NCI-H1417 (cell line): ENCODE results near the gene MKRN1.
"Not testable (repeated sequence)": the region's sequence is repeated elsewhere in the genome, so short reads cannot be mapped to it uniquely, and the experiment has no call there.

ENCODE experiments used
- DNase-seq, 3 experiments: peaks; one replicate each; lab custom pipeline; 2025; lab: John Stamatoyannopoulos, UW

The MKRN1 gene

DNA sequence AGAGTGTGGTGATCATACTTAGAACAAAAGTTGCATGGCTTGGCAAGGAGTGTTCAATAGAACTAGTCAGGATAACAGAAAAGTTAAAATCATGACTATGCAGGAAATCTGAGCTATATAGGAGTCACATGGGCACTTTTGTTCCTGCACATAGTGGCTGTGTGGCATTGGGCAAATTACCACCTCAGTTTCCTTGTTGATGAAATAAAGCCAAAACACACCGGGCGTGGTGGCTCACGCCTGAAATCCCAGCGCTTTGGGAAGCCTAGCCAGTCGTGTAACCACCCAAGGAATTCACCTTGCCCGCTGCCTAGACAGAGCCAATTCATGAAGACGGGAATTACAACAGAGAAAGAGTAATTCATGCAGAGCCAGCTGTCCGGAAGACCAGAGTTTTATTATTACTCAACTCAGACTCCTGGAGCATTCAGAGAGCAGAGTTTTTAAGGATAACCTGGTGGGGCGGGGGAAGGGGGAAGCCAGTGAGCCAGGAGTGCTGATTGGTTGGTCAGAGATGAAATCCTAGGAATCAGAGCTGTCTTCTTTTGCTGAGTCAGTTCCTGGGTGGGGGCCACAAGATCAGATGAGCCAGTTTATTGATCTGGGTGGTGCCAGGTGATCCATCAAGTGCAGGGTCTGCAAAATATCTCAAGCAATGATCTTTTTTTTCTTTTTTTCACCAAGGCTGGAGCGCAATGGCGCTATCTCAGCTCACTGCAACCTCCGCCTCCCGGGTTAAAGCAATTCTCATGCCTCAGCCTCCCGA, 6.4 kb upstream of the MKRN1 start:
- no peak for DNase-seq

DNA sequence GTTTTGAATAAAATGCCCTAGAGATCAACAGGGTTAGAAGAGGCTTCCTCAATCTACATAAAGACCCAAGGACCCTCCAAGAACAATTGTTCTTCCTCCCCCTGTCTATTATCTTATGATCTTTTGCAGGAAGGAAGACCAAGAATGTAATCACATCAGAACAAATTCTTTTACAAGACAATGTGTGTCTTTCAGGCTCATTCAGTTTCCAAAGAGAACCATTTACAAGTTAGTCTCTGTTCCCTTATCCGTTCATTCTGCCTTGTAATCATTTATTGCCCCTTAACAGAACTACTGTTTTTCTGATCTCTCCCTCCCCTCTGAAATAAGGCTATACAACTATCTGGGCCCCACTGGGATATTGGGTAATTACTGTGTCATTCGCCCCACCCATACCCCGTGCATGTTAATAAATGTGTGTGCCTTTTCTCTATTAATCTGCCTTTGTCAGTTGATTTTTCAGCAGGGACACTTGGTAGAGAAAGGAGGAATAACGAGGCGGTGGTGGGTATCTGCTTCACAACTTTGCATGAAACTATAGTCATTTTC, 5.7 kb upstream of the MKRN1 start:
- no peak for DNase-seq

DNA sequence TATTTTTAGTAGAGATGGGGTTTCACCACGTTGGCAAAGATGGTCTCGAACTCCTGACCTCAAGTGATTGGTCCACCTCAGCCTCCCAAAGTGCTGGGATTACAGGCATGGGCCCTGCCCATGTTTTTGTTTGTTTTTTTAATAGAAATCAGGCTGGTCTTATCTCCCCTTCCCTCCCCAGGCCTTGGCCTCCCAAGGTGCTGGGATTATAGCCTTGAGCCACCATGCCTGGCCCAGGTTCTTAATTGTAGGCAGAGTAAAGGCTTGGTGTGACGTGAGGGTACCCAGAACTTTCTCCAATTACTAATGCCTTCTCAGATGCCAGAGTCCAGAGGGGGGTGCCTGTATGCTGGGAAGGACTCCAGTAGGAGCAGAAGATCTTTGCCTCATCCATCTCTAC, 5.2 kb upstream of the MKRN1 start:
- DNase-seq = no peak

DNA sequence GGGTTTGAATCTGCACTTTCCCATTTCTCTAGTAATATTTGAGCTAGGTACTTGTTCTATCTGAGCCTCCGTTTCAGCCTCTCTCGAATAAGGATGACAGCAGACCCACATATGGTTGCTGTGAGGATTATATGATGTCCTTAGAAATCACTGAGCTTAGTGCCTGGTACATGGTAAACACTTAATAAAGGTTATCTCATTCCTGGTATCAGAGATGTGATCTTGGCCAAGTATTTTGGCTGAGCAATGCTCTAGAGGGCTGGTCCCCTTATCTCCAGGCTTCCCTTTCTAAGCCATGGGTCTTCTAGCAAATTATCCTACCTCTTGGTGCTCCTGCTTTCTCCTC, 407 bp upstream of the MKRN1 start:
- DNase-seq = no peak

DNA sequence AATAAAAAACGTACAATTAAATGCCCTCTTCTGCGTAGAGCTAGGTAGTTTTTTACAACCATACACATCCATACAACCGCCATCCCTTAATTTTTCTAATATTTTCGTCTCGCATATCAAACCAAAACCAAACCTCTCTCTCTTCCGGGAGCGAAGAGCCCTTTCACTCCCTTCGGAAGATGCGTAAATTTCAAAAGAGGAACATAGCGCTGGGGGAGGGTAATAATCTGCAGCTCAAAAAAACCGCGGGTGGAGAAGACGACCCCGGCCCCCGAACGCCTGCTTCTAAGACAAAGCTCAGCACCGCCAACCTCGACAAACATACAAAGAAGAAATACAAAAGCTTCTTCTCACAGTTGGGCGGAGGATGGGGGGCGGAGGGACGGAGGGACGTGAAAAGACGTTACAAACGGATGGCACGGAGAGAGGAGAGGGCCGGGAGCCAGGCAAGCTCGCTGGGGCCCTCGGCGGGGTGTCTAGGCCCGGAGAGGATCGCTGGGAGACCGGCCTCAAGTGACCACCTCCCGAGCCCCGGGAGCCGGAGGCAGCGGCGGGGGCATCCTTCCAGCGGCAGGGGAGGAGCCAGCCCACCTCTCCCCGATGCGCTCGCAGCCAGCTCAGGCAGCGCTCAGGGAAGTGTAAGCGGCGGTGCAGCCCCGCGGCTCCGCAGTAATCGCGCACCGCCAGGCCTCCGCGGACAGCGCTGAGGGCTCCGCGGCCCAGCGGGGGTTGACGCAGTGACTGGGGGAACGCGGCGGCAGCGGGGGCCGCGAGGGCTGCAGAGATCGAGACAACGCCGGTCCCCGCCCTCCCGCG, 851 bp downstream of the MKRN1 start:
- peak; percentile 63 to 91 (median 85) for DNase-seq

DNA sequence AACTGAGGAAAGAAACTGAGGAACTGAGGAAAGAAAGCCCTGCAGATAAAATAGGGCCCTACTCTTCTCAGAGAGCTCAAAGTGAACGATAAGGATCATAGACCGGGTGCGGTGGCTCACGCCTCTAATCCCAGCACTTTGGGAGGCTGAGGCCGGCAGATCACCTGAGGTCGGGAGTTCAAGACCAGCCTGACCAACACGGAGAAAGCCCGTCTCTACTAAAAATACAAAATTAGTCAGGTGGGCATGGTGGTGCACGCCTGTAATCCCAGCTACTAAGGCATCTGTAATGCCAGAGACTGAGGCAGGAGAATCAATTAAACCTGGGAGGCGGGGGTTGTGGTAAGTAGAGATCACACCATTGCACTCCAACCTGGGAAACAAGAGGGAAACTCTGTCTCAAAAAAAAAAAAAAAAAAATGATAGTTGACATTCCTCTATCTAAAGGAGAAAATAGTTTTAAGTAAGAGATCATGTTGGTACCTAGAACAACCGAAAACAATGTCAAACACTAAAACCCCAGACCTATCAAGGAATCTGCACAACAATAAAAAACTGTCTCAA, 2.5 kb downstream of the MKRN1 start:
- DNase-seq = no peak

DNA sequence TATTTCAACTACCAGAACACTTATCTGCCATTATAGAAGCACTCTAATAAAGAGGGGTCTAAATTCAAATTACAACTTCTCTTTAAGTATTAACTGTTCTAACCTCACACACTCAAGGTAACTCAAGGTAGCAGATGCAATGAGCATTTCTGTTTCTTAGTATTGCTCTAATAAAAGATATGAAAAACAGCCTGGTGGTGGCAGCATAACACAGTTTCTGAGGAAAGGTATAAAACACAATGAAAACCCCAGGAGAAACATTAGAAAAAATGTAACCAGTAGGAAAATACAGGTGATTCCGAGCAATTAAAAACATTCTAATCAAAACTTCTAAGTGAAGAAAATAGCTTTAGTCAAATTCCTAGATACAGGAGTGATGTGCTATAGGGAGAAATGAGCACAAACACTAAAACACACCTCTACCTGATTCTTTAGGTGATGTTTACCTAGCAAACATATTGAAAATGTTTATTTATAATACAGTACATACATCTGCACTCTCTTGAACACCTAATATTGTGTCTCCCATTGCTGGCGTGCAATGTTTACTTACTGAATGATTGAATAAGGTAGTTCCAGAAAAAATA, 3.5 kb downstream of the MKRN1 start:
- DNase-seq = peak; percentile 63 to 87 (median 69)

DNA sequence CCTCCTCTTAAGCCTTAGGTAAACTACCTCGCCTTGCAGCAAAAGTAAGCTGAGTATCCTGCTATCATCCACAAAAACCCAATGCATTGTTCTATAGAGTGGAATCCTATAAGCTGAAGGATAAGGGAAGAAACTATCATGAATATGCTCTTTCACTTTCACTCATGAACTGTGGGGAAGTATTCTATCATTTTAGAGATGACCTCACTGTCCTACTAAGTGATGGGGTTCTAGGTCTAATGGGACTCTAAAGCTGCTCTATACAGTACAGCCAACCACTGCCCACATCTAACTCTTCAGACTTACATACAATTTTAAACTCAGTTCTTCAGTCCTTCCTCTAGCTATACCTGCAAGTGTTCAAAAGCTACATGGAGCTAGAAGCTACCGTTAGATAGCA, 16.2 kb downstream of the MKRN1 start:
- DNase-seq = no peak

DNA sequence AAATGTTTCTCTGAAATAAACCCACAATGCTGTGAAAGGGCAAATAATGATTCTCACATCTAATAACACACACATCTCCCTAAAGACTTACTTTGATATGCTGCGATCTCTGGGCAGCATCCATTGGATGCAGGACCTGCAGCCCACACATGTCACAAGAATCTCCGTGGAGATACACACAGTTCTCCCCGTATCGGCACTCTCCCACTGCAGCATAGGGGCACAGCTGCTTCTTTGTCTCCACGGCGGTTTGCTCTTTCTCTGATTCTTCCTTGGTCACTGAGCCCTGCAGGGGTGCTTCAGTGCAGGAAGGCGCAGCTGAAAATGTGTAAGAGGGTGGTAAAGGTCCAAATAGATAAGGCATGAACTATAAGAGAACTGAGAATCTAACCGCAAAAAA, 20.4 kb downstream of the MKRN1 start:
- no peak for DNase-seq

DNA sequence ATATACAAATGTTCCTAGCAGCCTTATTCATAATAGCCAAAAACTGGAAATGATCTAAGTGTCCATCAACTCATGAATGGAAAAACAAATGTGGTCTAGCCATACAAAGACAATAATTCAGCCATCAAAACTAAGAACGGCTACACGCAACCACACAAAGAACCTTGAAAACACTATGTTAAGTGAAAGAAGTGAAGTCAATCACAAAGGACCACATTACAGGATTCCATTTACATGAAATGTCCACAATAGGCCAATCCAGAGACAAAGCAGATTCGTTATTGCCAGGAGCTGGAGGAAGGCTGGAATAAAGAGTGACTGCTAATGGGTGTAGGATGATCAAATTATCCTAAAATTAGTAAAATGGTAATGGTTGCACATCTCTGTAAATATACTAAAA, 21.1 kb downstream of the MKRN1 start:
- DNase-seq = no peak

DNA sequence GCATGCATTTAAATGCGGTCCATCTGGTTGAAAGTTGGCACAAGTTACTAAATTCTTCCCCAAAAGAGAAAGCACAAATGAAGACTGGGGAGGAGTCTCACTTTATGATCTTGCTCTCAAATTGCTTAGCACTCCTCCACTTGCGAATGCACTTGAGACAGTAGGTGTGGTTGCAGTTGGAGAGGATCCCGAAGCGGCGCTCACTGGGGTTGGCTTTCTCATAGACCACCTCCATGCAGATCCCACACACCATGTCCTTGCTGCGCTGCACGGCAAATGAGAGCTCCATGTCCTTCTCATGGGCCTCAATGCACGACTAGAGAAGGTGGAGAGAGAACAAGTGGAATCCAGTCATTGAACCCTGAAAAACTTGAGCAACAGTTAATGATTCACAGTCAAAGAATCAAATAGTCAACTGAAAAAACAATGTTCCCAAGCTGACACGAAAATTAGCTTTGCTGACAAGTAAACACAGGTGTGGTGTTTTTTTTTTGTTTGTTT, 22.7 kb downstream of the MKRN1 start:
- DNase-seq = no peak

DNA sequence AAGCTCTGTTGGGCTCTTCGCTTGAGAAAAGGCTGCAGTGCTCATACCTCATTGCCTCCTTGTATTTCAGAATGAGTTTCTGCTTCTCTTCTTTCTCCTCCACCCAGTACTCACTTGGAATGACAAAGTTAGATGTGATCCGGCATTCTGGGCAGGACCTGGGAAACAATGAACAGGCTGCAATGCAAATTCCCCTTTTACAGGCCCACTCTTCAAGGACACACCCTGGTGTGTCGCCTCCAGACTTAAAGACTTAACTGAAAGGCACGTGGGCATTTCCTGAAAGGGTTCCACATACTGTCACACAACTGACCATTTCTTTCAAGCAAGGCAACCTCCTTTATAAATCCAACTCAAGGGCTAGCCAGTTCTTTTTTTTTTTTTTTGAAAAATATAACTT, 23.6 kb downstream of the MKRN1 start:
- DNase-seq = no peak

DNA sequence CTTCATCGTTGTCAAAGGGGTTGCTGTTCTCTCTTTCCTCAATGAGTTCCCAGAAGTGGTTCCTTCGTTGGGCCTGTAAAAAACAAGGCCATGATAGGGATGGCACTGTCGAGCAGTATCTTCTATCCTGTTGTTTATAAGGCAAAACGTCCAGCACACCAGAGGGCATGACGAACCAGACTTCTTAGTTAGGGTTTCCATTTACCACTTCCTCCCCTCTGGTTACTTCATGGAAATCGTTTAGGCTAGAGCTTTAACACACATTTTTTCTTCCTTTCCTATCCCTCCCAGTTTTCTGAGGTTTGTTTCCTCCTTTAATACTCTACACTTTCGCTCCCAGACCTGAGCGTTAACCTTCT, 24.7 kb downstream of the MKRN1 start:
- DNase-seq = no peak

DNA sequence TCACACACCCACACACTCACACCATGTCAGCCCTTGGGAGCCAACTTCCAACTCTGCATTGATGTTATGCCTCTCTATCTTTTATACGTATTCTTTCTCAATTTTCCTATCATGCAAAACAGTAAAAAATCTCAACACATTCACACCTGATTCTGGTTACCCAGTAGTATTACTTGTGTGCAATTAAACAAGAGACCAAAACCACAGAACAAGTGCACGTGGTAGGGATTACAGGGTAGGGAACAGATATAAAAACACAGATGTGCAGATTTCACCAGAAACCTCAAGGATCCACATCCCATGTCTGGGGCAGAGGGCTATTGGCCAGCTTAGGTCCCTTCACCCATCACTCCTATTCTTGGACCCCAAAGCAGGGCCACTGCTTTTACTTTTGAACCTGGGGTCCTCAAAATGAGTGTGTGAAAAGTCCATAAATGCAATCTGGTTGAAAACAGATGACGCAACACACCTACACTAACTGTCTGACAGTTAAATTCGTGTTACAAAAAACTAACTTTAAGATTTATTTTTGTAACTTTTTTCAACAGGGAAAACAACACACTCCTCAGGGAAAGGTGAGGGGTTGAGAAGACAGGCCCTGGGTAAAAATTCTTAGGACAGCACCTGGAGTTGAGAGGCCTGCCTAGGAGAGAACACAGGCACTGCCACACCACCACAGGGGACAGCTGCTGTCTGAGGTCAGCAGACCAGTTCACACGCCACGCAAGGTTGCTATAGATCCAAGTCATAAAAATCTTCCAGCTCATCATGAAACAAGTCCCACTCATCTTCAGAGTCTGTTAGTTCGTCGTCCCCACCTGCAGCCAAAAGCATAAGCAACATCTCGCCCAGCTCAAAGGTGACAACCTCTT, 25.3 kb downstream of the MKRN1 start:
- DNase-seq = not testable (repeated sequence)

DNA sequence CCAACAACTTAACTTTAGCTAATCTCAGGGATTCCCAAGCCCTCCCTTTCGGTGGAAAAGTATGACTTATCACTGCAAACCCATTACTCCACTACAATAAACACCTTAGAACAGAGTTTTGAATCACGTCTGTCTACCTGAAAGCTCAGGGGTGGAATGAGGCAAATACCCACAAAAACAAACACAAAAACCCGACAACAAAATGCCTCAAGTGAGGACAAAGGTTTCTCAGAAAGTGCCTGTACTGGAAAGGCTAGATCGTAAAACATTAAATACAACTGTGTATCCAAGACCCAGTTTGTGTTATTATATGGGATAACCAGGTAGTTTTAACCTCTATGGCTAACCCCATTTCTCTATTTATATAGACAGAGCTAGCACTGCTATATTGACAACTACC, 26.0 kb downstream of the MKRN1 start:
- no peak for DNase-seq

DNA sequence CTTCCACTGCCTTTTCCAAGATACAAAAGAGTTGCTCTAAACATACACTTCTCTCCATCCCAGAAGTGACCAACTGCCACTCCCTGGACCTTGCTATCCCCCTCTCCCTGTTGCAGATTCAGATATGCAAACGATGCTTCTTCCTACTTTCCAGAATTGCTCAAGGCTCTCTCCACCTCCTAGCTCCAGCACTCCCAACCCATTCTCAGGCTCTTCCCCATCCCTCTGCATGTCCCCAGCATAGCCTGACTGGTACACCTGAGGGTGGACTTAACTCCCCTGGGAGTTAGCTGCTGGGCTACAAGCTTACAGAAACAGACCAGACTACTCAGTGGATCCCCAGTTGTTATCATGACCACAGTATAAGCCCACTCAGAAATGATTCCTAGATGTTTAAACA, 27.6 kb downstream of the MKRN1 start:
- DNase-seq = no peak

DNA sequence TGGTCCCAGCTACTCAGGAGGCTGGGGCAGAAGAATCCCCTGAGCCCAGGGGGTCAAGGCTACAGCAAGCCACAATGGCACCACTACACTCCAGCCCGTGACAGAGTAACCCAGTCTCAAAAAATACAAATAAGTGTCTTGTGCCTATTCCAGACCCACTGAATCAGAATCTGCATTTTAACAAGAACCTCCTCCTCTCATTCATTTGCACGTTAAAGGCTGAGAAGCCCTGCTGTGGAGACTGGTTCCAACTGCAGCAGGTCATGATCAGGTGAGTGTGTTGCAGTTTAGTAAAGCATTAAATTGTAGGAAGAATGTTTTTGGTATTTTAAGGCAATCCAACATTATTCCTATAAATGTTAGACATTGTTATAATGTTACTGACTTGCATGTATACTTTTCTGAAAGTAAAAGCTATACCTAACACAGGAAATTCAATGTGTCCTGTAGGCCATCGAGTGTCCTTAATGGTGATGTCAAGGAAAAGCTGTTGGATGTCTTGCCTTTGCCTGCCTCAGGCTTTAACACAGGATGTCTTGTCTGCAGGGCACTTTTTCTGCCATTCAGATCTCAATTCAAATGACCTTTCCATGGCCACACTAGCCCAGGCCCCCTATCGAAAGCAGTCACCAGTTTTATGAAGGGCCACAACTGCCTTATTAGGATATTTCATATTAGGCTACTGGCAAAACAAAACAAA, 30.4 kb downstream of the MKRN1 start:
- DNase-seq = no peak

DNA sequence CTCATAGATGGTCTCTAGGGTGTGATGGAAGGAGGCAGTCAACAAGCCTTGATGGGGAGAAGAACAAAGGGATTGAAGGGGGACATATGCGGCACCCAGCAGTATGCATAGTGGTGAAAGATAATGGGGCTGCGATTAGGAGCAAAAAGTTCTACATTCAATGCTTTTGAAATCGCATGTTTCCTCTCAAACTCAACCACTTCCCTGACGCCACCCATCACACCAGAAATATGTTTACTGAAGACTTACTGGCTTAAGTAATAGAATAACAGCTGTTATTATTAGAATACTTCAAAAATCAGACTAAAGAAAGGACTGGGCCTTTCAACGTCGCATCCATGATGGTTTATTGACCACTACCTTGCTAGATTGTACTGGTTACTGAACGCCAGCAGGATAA, 31.5 kb downstream of the MKRN1 start:
- DNase-seq = no peak

DNA sequence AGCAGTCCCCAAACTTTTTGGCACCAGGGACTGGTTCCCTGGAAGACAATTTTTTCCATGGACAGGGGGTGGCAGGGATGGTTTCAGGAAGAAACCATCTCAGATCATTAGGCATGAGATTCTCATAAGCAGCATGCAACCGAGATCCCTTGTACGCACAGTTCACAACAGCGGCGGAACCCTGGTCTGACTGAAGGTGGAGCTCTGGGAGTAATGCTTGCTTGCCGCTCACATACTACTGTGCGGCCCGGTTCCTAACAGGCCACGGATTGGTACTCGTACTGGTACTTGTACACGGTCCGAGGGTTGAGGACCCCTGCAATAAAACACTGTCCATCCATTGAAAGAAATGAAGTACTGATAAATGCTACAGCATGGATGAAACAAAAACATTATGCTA, 32.8 kb downstream of the MKRN1 start:
- DNase-seq = no peak

DNA sequence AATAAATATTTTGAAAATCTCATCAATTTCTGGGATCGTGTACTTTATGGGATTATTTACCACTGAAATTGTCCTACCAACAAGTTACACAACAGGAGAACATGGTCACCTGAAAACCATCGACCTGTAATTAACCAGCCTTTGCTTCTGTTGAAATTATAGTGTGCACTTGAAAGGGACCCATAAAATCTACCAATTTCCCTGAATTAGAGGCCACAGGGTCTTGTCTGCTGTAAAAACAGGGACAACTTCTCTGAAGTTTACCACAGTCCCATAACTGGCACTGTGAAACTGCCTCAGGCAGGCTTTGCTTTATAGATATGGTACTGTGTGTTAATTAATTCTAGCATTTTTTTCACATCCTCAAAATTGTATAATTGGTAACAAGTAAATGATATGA, 37.8 kb downstream of the MKRN1 start:
- DNase-seq = peak in 1 of 3 experiments; percentile 24

DNA sequence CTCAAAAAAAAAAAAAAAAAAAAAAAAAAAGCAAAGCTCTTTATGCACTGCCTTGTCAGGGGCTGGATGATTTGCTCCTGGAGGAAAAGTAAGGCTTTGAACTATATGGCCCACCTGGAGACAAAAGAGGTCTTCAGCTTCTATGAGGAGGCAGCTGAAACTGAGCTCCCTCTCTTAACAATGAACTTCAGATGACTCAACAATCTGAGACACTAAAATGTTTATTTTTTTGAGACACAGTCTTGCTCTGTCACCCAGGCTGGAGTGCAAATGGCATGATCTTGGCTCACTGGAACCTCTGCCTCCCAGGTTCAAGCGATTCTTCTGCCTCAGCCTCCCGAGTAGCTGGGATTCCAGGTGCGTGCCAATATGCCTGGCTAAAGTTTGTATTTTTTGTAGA, 38.7 kb downstream of the MKRN1 start:
- no peak for DNase-seq
